Measurements from ENCODE around the gene IRF2BP2.

The IRF2BP2 gene

GRCh38 chr1:234582681-234583301 lies 27.2 kb downstream of the IRF2BP2 start:
- no peak for DNase-seq (ENCODE audit: low spot score)

GRCh38 chr1:234582186-234582585 lies 27.8 kb downstream of the IRF2BP2 start:
- no peak for DNase-seq (ENCODE audit: low spot score)

- DNase-seq (ENCODE audit: low spot score), result no peak
Observed at GRCh38 chr1:234581063-234581714, 28.8 kb downstream of the IRF2BP2 start.

GRCh38 chr1:234579967-234580366 lies 30.0 kb downstream of the IRF2BP2 start:
- no peak for DNase-seq (ENCODE audit: low spot score)

- DNase-seq (ENCODE audit: low spot score), result no peak
Observed at GRCh38 chr1:234578735-234579134, 31.2 kb downstream of the IRF2BP2 start.

- DNase-seq (ENCODE audit: low spot score), result no peak
Observed at GRCh38 chr1:234578087-234578486, 31.9 kb downstream of the IRF2BP2 start.

GRCh38 chr1:234573711-234574299 lies 36.2 kb downstream of the IRF2BP2 start:
- DNase-seq (ENCODE audit: low spot score), result no peak

GRCh38 chr1:234572966-234573365 lies 37.0 kb downstream of the IRF2BP2 start:
- no peak for DNase-seq (ENCODE audit: low spot score)

GRCh38 chr1:234571702-234572101 lies 38.3 kb downstream of the IRF2BP2 start:
- DNase-seq (ENCODE audit: low spot score), result no peak

GRCh38 chr1:234570329-234571120 lies 39.5 kb downstream of the IRF2BP2 start:
- DNase-seq (ENCODE audit: low spot score), result no peak

- DNase-seq (ENCODE audit: low spot score), result no peak
Observed at GRCh38 chr1:234568345-234568744, 41.6 kb downstream of the IRF2BP2 start.

GRCh38 chr1:234565132-234565531 lies 44.8 kb downstream of the IRF2BP2 start:
- no peak for DNase-seq (ENCODE audit: low spot score)

GRCh38 chr1:234564035-234565029 lies 45.6 kb downstream of the IRF2BP2 start:
- DNase-seq (ENCODE audit: low spot score), result peak; percentile 64

GRCh38 chr1:234562334-234562733 lies 47.6 kb downstream of the IRF2BP2 start:
- DNase-seq (ENCODE audit: low spot score), result no peak

GRCh38 chr1:234561319-234561718 lies 48.7 kb downstream of the IRF2BP2 start:
- no peak for DNase-seq (ENCODE audit: low spot score)

- DNase-seq (ENCODE audit: low spot score), result no peak
Observed at GRCh38 chr1:234559902-234560676, 49.9 kb downstream of the IRF2BP2 start.

GRCh38 chr1:234559152-234559901 lies 50.7 kb downstream of the IRF2BP2 start:
- no peak for DNase-seq (ENCODE audit: low spot score)

GRCh38 chr1:234558330-234558836 lies 51.6 kb downstream of the IRF2BP2 start:
- no peak for DNase-seq (ENCODE audit: low spot score)

GRCh38 chr1:234556245-234556943 lies 53.6 kb downstream of the IRF2BP2 start:
- no peak for DNase-seq (ENCODE audit: low spot score)
